Spleen (tissue), 7 donors: ENCODE measurements around the gene LYRM7.

Experiments
- CTCF ChIP-seq, 11 experiments: fragments of 200-600 bp in 7 of 11; fragments of 450-650 bp in 4 of 11; sonication (generic) in 4 of 11; IDR thresholded peaks in 8 of 11; conservative IDR thresholded peaks in 3 of 11; 1 replicate in 7 of 11; 2 replicates in 4 of 11; pipeline versions ENCODE4 v1.4.0 to v1.8.0; 2016 to 2021; ENCODE audit warnings: antibody characterized with exemption in 11 of 11, inconsistent platforms in 4 of 11, mild to moderate bottlenecking in 1 of 11
- POLR2A ChIP-seq, 3 donors: fragments of 450-650 bp; IDR thresholded peaks; one replicate each; pipeline ENCODE4 v1.5.1; 2017; ENCODE audit warnings: antibody characterized with exemption in 3 of 3, mild to moderate bottlenecking in 1 of 3
- POLR2AphosphoS5 ChIP-seq, 3 donors: sonication (generic); formaldehyde crosslinking; IDR thresholded peaks; one replicate each; pipeline ENCODE4 v1.5.1; 2017; ENCODE audit warnings: antibody characterized with exemption in 3 of 3
- donor health status: DM: no; HTN: no; CAD: no; lungs with moderate emphysema.
- donor health status: DM: no; HTN: no; CAD: no.
- donor health status: DM: no; HTN: no; CAD: no.

- TF ChIP-seq CTCF (IDR thresholded peaks at IDR 0.05 in 8 of 11, conservative IDR thresholded peaks at IDR 0.05 in 3 of 11), result no peak
- TF ChIP-seq POLR2A (IDR thresholded peaks at IDR 0.05), result no peak
- TF ChIP-seq POLR2AphosphoS5 (IDR thresholded peaks at IDR 0.05), result no peak
Observed at GRCh38 chr5:131156385-131156784, 14.4 kb upstream of the LYRM7 start.
